ENCODE measurements around the gene PEPD. TPM values are rescaled to one million over a fixed set of nuclear protein-coding genes. Genes with fewer than 3 reads are reported as not detected.

PEPD gene
- total RNA-seq, 1 experiment from 2014 or later = 18.3 TPM

DNA sequence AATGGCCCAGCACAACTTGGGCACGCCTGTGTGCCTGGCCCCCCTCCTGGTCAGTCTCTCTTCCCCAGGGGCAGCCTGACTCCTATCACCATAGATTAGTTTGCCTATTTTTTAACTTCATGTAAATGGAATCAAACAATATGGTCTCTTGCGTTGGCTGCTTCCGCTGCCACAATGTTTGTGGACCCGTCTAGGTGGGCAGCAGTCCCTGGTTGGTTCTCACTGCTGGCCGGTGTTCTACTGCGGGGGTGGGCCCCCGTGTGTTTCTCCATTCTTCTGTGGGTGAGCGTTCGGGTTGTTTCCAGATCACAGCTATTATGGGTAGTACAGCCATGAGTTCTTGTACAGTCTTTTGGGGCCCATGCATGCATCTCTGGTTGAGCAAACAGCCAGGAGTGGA lies 100.8 kb downstream of the PEPD start:
- no peak for DNase-seq (ENCODE audit: unreplicated experiment)
- Mint-ChIP-seq H3K27me3 (ENCODE audit: insufficient read depth, unreplicated experiment) (no peaks in the 10 kb centered on the region), H3K9me3 (ENCODE audit: unreplicated experiment) (no peaks in the 10 kb centered on the region), H3K4me1 (ENCODE audit: insufficient read depth, unreplicated experiment) (no peaks in the 10 kb centered on the region), H3K27ac (ENCODE audit: low read depth, unreplicated experiment) (no peak overlapping the region), H3K36me3 (ENCODE audit: insufficient read depth, unreplicated experiment) (no peaks in the 10 kb centered on the region), H3K4me3 (ENCODE audit: unreplicated experiment) (no peak overlapping the region)
- ChIA-PET POLR2A (no interaction called here), CTCF (interaction anchor here (0.5 to 28.9 kb wide), 7 partner anchors 10 to 761 kb away, joined by 3 to 530 read pairs (median 3); no protein-coding TSS in a partner anchor)
- intact Hi-C loops (cut with micrococcal nuclease) = no loop called here
- BruUV-seq (replicated peaks) = no TSS peak
- TF ChIP-seq, protein P1, sequence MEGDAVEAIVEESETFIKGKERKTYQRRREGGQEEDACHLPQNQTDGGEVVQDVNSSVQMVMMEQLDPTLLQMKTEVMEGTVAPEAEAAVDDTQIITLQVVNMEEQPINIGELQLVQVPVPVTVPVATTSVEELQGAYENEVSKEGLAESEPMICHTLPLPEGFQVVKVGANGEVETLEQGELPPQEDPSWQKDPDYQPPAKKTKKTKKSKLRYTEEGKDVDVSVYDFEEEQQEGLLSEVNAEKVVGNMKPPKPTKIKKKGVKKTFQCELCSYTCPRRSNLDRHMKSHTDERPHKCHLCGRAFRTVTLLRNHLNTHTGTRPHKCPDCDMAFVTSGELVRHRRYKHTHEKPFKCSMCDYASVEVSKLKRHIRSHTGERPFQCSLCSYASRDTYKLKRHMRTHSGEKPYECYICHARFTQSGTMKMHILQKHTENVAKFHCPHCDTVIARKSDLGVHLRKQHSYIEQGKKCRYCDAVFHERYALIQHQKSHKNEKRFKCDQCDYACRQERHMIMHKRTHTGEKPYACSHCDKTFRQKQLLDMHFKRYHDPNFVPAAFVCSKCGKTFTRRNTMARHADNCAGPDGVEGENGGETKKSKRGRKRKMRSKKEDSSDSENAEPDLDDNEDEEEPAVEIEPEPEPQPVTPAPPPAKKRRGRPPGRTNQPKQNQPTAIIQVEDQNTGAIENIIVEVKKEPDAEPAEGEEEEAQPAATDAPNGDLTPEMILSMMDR (IDR thresholded peaks at IDR 0.05; ENCODE audit: unreplicated experiment) = no peak

DNA sequence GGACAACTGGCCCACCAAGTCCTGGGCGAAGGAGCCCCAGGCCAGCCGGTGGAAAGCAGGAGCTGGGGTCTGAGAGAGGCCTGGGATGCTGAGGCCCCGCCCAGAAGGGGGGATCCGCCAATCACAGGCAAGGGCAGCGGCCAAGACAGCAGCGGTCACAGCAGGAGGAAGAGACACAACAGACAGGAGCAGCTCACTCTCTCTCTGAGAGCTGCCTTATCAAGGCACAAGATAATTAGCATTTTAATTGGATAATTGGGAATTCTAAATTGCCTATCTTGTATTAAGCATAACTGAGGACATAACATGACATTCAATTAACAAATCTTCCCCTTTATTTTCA lies 101.8 kb downstream of the PEPD start:
- intact Hi-C loops (cut with micrococcal nuclease) = loop anchor here (5.0 kb wide), 1 partner anchor 353 kb away; no protein-coding TSS in a partner anchor
- H3K4me3 Mint-ChIP-seq (ENCODE audit: unreplicated experiment) = no peak overlapping the region
- BruUV-seq (replicated peaks) = no TSS peak
- H3K36me3 Mint-ChIP-seq (ENCODE audit: insufficient read depth, unreplicated experiment) = no peaks in the 10 kb centered on the region
- no peak overlapping the region for H3K27ac Mint-ChIP-seq (ENCODE audit: low read depth, unreplicated experiment)
- no peak for DNase-seq (ENCODE audit: unreplicated experiment)
- TF ChIP-seq, protein P1 (IDR thresholded peaks at IDR 0.05; ENCODE audit: unreplicated experiment) = no peak
- no peaks in the 10 kb centered on the region for H3K4me1 Mint-ChIP-seq (ENCODE audit: insufficient read depth, unreplicated experiment)
- ChIA-PET POLR2A (no interaction called here), CTCF (interaction anchor here (1.0 to 28.9 kb wide), 6 partner anchors 12 to 676 kb away, joined by 3 to 530 read pairs (median 22); no protein-coding TSS in a partner anchor)
- H3K9me3 Mint-ChIP-seq (ENCODE audit: unreplicated experiment) = no peaks in the 10 kb centered on the region
- H3K27me3 Mint-ChIP-seq (ENCODE audit: insufficient read depth, unreplicated experiment) = no peaks in the 10 kb centered on the region

- no TSS peak for BruUV-seq (replicated peaks)
- no peaks in the 10 kb centered on the region for H3K36me3 Mint-ChIP-seq (ENCODE audit: insufficient read depth, unreplicated experiment)
These were observed 102.5 kb downstream of the PEPD start for GRCh38 chr19:33418871-33419787.

GRCh38 chr19:33418461-33418860 lies 103.1 kb downstream of the PEPD start:
- no peak overlapping the region for H3K27ac Mint-ChIP-seq (ENCODE audit: low read depth, unreplicated experiment)
- intact Hi-C loops (cut with micrococcal nuclease) = loop anchor here (5.0 kb wide), 1 partner anchor 354 kb away; no protein-coding TSS in a partner anchor

More at GRCh38 chr19:33418871-33419787, 102.5 kb downstream of the PEPD start:
- intact Hi-C loops (cut with micrococcal nuclease) = loop anchor here (5.0 kb wide), 1 partner anchor 353 kb away; no protein-coding TSS in a partner anchor
- Mint-ChIP-seq H3K4me1 (ENCODE audit: insufficient read depth, unreplicated experiment) (no peaks in the 10 kb centered on the region), H3K27ac (ENCODE audit: low read depth, unreplicated experiment) (no peak overlapping the region), H3K27me3 (ENCODE audit: insufficient read depth, unreplicated experiment) (no peaks in the 10 kb centered on the region), H3K4me3 (ENCODE audit: unreplicated experiment) (no peak overlapping the region), H3K9me3 (ENCODE audit: unreplicated experiment) (no peaks in the 10 kb centered on the region)
- POLR2A ChIA-PET = no interaction called here
- TF ChIP-seq, protein P1 (IDR thresholded peaks at IDR 0.05; ENCODE audit: unreplicated experiment) = no peak
- DNase-seq (ENCODE audit: unreplicated experiment) = no peak
- CTCF ChIA-PET = interaction anchor here (0.6 to 28.9 kb wide), 8 partner anchors 11 to 1269 kb away, joined by 3 to 530 read pairs (median 6); no protein-coding TSS in a partner anchor

More at GRCh38 chr19:33418461-33418860, 103.1 kb downstream of the PEPD start:
- no peak for DNase-seq (ENCODE audit: unreplicated experiment)
- ChIA-PET POLR2A (no interaction called here), CTCF (interaction anchor here (0.7 to 28.9 kb wide), 5 partner anchors 12 to 359 kb away, joined by 5 to 530 read pairs (median 39); no protein-coding TSS in a partner anchor)
- no TSS peak for BruUV-seq (replicated peaks)
- TF ChIP-seq, protein P1 (IDR thresholded peaks at IDR 0.05; ENCODE audit: unreplicated experiment) = no peak
- Mint-ChIP-seq H3K4me1 (ENCODE audit: insufficient read depth, unreplicated experiment) (no peaks in the 10 kb centered on the region), H3K36me3 (ENCODE audit: insufficient read depth, unreplicated experiment) (no peaks in the 10 kb centered on the region), H3K27me3 (ENCODE audit: insufficient read depth, unreplicated experiment) (no peaks in the 10 kb centered on the region), H3K4me3 (ENCODE audit: unreplicated experiment) (no peak overlapping the region), H3K9me3 (ENCODE audit: unreplicated experiment) (no peaks in the 10 kb centered on the region)

Measured in MCF 10A (cell line).